AG08396 (cell line): ENCODE data around the gene SGCD.

ENCODE experiments used
- DNase-seq: peaks from one replicate; pipeline ENCODE4 v3.0.0; 2012; ENCODE audit warnings: low spot score, mixed read lengths

The SGCD gene

GRCh38 chr5:156361436-156362109 lies 34.6 kb downstream of the SGCD start:
- no peak for DNase-seq

- DNase-seq: no peak
Measured at GRCh38 chr5:156363861-156364260, 36.9 kb downstream of the SGCD start.

- no peak for DNase-seq
Measured at GRCh38 chr5:156366521-156366920, 39.6 kb downstream of the SGCD start.

GRCh38 chr5:156367597-156367996 lies 40.6 kb downstream of the SGCD start:
- peak; percentile 76 for DNase-seq

- DNase-seq: no peak
Measured at GRCh38 chr5:156375895-156376495, 49.0 kb downstream of the SGCD start.

- no peak for DNase-seq
Measured at GRCh38 chr5:156376751-156377150, 49.8 kb downstream of the SGCD start.

GRCh38 chr5:156378159-156378558 lies 51.2 kb downstream of the SGCD start:
- no peak for DNase-seq

- no peak for DNase-seq
Measured at GRCh38 chr5:156379206-156379605, 52.2 kb downstream of the SGCD start.

GRCh38 chr5:156380848-156381247 lies 53.9 kb downstream of the SGCD start:
- peak; percentile 24 for DNase-seq

GRCh38 chr5:156383510-156384265 lies 56.7 kb downstream of the SGCD start:
- DNase-seq: peak; percentile 36

- DNase-seq: no peak
Measured at GRCh38 chr5:156385416-156385815, 58.5 kb downstream of the SGCD start.

GRCh38 chr5:156386976-156387375 lies 60.0 kb downstream of the SGCD start:
- DNase-seq: no peak

GRCh38 chr5:156387391-156387790 lies 60.4 kb downstream of the SGCD start:
- DNase-seq: no peak

- no peak for DNase-seq
Measured at GRCh38 chr5:156388233-156388632, 61.3 kb downstream of the SGCD start.

GRCh38 chr5:156391139-156391538 lies 64.2 kb downstream of the SGCD start:
- no peak for DNase-seq

- DNase-seq: no peak
Measured at GRCh38 chr5:156393980-156394379, 67.0 kb downstream of the SGCD start.

- no peak for DNase-seq
Measured at GRCh38 chr5:156394642-156395305, 67.8 kb downstream of the SGCD start.

- DNase-seq: no peak
Measured at GRCh38 chr5:156395306-156395675, 68.3 kb downstream of the SGCD start.

GRCh38 chr5:156396063-156396829 lies 69.3 kb downstream of the SGCD start:
- DNase-seq: no peak

GRCh38 chr5:156396830-156397081 lies 69.8 kb downstream of the SGCD start:
- no peak for DNase-seq

GRCh38 chr5:156399323-156399722 lies 72.4 kb downstream of the SGCD start:
- no peak for DNase-seq

- no peak for DNase-seq
Measured at GRCh38 chr5:156400231-156400986, 73.4 kb downstream of the SGCD start.
